GM12878 (cell line): ENCODE measurements around the gene PARS2. TPM values are rescaled to one million over a fixed set of nuclear protein-coding genes. Genes with fewer than 3 reads are reported as not detected.

Source experiments
- ETV6 ChIP-seq, 2 experiments: fragments of 450-650 bp in 1 of 2; IDR thresholded peaks in 1 of 2; conservative IDR thresholded peaks in 1 of 2; 2 replicates each; pipeline ENCODE4 v1.6.1; 2014; ENCODE audit warnings: antibody characterized with exemption in 1 of 2, borderline replicate concordance in 1 of 2, low read depth in 1 of 2, mild to moderate bottlenecking in 1 of 2, moderate library complexity in 1 of 2
- PAX8 ChIP-seq: fragments of 450-650 bp; IDR thresholded peaks from 2 replicates; pipeline ENCODE4 v1.6.1; 2017; ENCODE audit warnings: mild to moderate bottlenecking, moderate library complexity
- SREBF1 ChIP-seq: IDR thresholded peaks from 2 replicates; pipeline ENCODE4 v1.6.1; 2012; ENCODE audit warnings: mild to moderate bottlenecking, low read length
- ZNF24 ChIP-seq: fragments of 450-650 bp; IDR thresholded peaks from 2 replicates; pipeline ENCODE4 v1.6.1; 2017; ENCODE audit warnings: antibody characterized with exemption, mild to moderate bottlenecking
- polyA plus RNA-seq, 11 experiments: library from polyadenylated mRNA; depleted of rRNA in 4 of 11; unstranded in 6 of 11; stranded (reverse) in 5 of 11; fragments of >200 nt; fragmentation: Nextera tagmentation in 4 of 11; fragmentation: Illumina TruSeq in 1 of 11; extraction: Ambion mirVana in 4 of 11; extraction: Trizol in 1 of 11; gene quantifications; 1 replicate in 1 of 11; 2 replicates in 10 of 11; pipeline versions ENCODE4 v1.2.1 to v1.2.3, GENCODE V29; 2011 to 2016; ENCODE audit warnings: inconsistent platforms in 2 of 11, missing spikeins in 2 of 11, low read depth in 1 of 11
- total RNA-seq, 4 experiments: library from RNA; depleted of rRNA in 3 of 4; stranded (reverse); fragments of >200 nt in 3 of 4; fragmentation: Illumina TruSeq in 1 of 4; extraction: Trizol in 1 of 4; gene quantifications; 2 replicates each; pipeline versions ENCODE4 v1.2.1 to v1.2.3, GENCODE V29; 2013 to 2021
- TF ChIP-seq, protein P1 (sequence below): fragments of 450-650 bp; IDR thresholded peaks from 2 replicates; pipeline ENCODE4 v1.6.1; 2018; ENCODE audit warnings: borderline replicate concordance, mild to moderate bottlenecking; ENCODE audit not compliant: partially characterized antibody
- TF ChIP-seq, protein P2 (sequence below): IDR thresholded peaks from 2 replicates; pipeline ENCODE4 v1.6.1; 2011; ENCODE audit warnings: low read depth, mild to moderate bottlenecking, low read length, moderate library complexity, borderline replicate concordance; ENCODE audit errors: extremely low read depth

Gene PARS2
- total and polyA plus RNA-seq, 10 of the 15 experiments (the other 5 are each of a cell fraction or from before 2014, with no cell fraction given): 3.7 to 12.2 (median 5.9) TPM

DNA sequence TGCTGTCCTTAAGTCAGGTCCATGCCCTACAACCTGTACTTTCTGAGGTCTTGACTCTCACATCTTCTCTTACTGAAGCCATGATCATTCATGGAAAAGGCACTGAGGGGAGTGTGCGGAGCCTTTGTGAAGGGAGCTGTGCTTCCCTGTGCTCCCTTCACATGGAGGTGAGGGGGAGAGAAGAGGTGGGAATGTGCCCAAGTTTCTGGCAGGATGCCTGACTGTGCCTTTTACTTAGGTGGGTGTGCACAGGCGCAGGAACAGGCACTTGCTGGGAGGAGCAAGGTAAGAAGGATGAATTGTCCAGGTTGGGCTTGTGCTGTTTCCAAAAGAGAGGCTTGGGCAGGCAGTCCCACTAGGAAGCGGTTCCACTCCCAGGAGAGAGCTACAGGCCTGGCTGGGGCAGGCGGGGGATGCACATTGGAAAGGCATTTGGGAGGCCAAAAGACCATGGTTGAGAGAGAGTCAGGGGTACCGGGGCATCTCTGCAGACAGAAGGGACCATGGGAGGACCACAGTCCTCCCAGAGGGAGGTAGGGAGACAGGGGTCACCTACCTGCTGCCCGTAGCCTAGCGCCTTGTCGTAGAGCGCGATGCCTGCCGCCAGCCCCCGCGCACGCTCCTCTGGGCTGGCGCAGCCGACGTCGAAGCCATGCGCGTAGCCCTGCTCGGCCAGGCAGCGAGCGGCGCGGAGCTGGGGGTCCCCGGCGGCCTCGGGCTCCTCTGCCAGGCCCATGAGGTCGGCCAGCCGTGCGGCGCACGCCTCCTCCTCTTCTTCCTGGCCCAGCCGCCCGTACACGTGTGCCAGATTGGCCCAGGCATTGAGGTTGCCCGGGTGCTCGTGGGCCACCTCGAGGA is 35.9 kb upstream of the PARS2 start (continued):
- TF ChIP-seq PAX8 (no peak), SREBF1 (no peak), ETV6 (conservative IDR thresholded peaks at IDR 0.05 in 1 of 2, IDR thresholded peaks at IDR 0.05 in 1 of 2; ENCODE audit: borderline replicate concordance in 1 of 2, low read depth in 1 of 2) (no peak), ZNF24 (no peak)
- TF ChIP-seq, protein P1, sequence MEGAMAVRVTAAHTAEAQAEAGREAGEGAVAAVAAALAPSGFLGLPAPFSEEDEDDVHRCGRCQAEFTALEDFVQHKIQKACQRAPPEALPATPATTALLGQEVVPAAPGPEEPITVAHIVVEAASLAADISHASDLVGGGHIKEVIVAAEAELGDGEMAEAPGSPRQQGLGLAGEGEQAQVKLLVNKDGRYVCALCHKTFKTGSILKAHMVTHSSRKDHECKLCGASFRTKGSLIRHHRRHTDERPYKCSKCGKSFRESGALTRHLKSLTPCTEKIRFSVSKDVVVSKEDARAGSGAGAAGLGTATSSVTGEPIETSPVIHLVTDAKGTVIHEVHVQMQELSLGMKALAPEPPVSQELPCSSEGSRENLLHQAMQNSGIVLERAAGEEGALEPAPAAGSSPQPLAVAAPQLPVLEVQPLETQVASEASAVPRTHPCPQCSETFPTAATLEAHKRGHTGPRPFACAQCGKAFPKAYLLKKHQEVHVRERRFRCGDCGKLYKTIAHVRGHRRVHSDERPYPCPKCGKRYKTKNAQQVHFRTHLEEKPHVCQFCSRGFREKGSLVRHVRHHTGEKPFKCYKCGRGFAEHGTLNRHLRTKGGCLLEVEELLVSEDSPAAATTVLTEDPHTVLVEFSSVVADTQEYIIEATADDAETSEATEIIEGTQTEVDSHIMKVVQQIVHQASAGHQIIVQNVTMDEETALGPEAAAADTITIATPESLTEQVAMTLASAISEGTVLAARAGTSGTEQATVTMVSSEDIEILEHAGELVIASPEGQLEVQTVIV: no peak
- TF ChIP-seq, protein P2, sequence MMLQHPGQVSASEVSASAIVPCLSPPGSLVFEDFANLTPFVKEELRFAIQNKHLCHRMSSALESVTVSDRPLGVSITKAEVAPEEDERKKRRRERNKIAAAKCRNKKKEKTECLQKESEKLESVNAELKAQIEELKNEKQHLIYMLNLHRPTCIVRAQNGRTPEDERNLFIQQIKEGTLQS: no peak
